HG03439 (cell line): ENCODE measurements around the gene DDX52.
"Not testable (repeated sequence)": the region's sequence is repeated elsewhere in the genome, so short reads cannot be mapped to it uniquely, and the experiment has no call there.

ENCODE experiments used
- ATAC-seq: cut with Tn5 transposase; IDR thresholded peaks from one replicate; pipeline ENCODE4 v1.9.1; 2021; ENCODE audit warnings: mild to moderate bottlenecking, moderate library complexity; ENCODE audit not compliant: unreplicated experiment

DDX52 gene

DNA sequence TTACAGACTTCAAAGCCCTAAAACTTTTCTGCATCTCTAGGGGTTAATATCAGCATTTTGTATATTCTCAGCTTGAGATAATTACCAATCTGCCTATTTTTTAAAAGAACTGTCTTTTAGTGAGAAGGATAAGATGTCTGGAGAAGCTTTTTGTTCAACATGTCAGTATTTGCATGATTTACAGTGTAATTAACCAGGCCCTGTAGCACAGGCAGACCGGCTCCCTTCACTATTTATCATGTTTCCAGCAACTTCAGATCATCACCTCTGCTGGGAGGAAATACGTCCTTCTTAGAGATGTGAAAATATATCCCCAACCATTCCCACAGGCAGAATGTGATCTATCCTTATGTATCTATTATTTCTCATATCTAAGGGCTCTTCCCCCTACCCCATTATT is 8.6 kb upstream of the DDX52 start:
- no peak for ATAC-seq

DNA sequence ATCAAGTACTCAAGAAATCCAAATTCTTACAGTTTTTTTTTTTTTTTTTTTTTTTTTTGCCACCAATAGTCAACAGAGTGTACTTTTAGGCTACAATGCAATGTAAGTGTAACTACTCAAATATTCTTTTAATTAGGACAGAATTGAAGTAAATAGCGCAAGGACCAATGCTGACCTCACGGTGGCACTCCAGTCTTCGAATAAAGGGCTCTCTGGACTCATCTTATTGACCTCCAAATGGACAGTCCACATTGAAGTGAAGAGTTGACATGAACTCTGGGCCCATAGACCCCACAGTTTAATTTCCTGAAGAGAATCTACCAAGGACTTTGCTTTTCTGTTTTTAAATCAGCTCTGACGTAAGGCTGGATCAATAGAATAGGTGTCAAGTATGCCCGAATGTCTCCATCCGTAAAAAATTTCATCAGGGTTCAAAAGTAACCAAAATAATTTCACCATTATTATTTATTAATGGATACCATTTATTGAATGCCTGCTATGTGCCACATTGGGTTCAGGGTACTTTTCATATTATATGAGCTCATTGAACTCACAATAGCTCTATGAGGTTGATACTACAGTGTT is 7.3 kb upstream of the DDX52 start:
- ATAC-seq: no peak

DNA sequence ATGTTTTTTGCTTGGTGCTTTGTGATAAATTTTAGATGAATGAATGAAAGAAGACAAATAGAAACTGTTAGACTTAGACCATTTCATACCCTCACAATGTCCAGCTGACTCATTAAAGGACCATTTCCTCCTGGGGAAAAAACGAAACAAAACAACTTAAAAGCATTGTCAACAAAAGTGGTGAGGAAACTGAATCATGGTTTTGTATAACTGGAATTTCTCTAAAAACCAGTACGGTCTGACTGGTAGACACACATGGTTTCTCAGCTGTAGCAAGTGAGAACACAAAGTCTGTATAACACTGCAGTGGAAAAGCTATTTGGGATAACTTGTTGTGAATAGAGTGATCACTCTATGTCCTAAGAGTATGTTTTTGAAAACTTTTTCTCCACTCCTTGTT is 5.3 kb upstream of the DDX52 start:
- no peak for ATAC-seq

DNA sequence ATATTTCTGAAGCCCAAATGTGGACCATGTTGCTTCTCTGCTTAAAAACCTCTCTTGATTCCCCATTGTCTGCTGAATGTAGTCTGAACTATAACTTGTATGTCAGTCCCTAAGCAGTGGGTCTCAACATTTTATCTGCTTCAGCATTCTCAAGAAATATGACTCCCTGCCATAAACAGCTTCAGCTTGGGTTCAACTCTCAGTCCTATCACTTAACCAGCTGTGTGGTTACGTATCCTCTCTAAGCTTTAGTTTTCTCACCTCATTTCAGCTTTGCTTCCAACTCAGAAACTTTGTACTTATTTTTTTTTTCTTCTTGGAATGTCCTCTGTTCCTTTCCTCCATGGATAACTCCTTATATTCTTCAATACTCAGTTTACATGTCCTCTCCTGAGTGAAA is 4.6 kb upstream of the DDX52 start:
- no peak for ATAC-seq

DNA sequence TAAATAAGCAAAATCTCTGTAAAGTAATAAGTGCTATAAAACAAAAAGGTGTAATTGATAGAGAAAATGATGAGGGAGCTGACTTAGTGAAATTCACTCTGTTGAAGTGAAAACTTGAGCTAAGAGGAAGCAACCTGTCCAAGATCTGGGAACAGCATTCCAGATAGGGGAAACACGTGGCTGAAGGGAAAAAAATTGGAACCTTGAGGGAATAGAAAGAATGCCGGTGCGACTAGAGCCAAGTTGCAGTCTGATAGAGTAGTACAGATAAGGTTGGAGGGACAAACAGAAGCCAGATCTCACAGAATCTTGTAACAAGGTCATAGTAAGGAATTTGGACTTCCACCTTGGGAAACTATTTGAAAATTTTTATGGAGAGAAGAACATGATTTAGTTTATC is 623 bp upstream of the DDX52 start:
- ATAC-seq: no peak

DNA sequence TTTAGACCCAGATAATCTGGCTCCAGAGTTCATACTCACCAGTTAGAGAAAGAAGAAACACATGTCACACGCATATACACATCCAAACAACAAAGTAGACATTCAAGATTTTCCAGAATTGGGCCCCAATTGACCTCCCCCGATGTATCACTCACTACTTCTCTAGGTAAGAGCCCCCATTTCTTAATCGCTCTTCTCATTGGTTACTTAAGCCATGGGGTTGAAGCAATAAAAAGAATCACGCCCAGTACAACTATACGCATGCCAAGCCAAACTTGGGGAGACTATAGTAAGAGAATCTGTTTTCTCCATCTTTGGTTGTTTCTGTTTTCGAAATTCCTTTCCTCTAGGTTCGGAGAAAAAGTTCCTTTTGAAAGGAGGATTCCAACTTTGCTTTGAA is 565 bp downstream of the DDX52 start:
- ATAC-seq: no peak

DNA sequence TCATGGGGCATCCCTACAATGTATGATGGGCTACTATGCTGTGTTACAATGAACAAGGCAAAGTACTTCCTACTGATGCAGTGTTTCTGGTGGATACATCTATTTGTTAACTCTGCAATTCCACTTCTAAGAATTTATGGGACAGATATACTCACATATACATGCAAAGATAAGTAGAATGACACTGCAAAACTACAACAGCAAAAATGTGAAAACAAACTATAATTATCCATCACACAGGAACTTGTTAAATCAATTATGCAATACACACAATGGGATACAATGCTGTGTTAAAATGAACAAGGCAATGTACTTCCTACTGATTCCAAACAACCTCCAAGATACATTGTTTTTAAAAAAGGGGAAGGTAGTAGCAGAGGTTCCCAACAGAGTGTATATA is 3.2 kb downstream of the DDX52 start:
- ATAC-seq: no peak

DNA sequence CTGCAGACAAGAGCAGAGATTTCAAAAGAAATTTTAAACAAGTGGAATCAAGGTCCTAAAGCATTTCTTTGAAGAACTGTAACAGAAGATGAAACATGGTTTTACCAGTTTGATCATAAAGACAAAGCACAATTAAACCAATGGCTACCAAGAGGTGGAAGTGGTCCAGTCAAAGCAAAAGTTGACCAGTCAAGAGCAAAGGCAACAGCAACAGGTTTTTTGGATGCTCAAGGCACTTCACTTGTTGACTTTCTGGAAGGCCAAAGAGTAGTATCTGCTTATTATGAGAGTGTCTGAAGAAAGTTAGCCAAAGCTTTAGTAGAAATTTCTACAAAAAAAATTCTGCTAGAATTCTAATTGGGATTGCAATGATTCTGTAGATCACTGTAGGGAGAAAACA is 5.3 kb downstream of the DDX52 start:
- no peak for ATAC-seq

DNA sequence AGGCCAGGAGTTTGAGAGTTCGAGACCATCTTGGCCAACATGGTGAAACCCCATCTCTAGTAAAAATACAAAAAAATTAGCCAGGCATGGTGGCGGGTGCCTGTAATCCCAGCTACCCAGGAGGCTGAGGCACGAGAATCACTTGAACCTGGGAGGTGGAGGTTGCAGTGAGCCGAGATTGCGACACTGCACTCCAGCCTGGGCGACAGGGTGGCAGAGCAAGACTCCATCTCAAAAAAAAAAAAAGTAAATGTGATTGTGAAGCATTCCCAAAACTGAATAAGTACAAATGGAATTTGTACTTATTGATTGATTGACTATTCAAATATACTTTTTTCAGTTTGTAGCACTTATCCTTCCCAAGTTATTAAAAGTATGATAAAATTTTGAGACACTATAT is 26.8 kb downstream of the DDX52 start:
- not testable (repeated sequence) for ATAC-seq

DNA sequence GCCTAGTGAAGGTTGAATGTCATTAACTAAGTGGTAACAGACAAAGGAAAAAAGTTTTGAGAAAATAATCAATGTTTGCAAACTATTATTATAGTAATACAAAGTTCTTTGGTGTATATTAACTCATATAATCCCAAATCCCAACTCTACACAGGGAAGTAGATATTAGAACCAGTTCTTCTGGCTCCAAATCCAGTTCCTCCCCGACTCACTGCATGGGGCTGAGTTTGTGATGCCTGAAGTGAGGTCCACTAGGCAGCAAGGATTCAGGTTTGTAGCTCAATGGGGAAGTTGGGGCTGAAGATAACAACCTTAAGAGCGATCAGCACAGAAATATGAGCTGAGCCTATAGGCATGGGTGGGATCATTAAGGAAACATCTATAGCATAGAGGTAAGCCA is 28.4 kb downstream of the DDX52 start:
- ATAC-seq: no peak

DNA sequence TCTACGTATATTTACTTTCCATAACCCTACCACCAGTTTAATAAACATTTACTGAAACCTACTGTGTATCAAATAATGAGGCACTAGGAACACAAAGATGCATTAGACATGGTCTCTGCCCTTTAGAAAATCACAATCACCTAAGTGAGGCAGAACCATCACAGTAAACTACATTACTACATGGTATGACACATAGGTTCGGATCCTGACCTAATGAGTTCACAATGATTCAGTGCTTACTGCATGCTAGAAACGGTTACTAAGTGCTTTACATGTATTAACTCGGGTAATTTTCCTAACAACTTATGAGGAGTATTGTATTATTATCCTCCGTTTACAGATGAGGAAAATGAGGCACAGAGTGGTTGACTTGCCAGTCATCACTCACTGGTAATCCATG is 28.9 kb downstream of the DDX52 start:
- ATAC-seq: no peak

DNA sequence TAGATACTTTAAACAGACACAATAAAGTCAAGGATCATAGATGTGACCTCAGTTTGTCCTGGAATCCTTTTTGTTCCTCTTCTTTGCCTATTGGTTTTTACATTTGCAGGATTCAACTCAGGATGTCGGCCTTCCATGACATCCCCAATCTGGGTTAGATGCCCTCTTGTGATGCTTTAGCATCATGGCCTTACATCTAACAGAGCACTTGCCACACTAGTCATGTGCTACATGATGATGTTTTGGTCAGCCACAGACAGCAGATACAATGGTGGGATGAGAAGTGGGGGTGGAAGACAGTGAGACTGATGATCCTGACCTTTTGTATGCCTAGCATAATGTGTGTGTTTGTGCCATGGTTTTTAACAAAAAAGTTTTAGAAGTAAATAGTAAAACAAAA is 32.3 kb downstream of the DDX52 start:
- no peak for ATAC-seq

DNA sequence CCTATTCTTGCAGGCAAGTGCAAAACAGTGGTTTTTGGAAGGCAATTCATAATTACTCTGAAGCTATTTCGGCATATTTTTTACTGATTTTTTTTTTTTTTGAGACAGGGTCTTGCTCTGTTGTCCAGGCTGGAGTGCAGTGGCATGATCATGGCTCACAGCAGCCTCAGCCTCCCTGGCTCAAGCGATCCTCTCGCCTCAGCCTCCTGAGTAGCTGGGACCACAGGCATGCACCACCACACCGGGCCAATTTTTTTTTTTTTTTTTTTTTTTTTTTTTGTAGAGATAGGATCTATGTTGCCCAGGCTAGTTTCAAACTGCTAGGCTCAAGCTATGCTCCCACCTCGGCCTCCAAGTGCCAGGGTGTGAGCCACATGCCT is 33.2 kb downstream of the DDX52 start:
- not testable (repeated sequence) for ATAC-seq

DNA sequence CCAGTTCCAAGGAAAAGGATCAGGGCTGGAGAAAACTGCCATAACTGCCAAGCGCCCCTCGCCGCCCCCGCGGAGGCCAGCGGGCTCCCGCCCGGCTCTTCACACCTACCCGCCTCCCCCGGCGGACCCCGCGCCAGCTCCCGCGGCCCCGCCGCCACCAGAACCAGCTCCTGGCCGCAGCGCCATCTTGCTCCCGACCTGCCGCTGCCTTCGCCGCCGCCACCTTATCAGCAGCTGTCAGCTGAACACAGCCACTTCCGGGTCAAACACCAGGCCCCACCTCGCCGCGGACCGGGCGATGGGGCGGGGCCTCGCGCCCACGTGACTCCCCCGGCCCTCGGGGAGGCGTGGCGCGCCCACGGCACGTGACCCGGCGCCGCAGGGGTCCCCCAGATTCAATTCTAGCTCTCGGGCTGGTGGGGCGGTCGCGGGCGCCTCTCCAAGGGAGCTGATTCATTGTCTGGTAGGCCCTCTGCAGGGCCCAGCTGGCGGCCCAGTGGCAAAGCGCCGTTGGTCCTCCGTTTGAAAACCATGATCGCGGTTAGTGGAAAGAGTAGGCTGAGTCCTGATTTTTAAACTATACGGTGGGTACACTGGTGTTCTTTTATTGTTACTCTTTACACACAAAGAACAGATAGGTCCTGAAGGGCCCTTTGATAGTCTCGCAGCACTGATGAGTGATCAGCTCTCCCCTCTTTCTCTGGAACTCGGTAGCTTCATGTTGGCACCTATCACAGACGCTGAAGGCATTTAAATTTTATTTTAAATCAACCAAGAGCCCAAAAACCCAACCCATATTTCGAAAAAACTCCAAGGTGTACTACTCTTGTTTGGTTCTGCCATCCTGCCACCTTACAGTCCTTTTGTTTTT is 33.8 kb downstream of the DDX52 start, which contains the start of gene SYNRG:
SYNRG (minus strand) TSS at position 249 of the 871 bp plus-strand sequence; CDS start at position 186, 63 bp downstream.
- ATAC-seq: peak; percentile 91

DNA sequence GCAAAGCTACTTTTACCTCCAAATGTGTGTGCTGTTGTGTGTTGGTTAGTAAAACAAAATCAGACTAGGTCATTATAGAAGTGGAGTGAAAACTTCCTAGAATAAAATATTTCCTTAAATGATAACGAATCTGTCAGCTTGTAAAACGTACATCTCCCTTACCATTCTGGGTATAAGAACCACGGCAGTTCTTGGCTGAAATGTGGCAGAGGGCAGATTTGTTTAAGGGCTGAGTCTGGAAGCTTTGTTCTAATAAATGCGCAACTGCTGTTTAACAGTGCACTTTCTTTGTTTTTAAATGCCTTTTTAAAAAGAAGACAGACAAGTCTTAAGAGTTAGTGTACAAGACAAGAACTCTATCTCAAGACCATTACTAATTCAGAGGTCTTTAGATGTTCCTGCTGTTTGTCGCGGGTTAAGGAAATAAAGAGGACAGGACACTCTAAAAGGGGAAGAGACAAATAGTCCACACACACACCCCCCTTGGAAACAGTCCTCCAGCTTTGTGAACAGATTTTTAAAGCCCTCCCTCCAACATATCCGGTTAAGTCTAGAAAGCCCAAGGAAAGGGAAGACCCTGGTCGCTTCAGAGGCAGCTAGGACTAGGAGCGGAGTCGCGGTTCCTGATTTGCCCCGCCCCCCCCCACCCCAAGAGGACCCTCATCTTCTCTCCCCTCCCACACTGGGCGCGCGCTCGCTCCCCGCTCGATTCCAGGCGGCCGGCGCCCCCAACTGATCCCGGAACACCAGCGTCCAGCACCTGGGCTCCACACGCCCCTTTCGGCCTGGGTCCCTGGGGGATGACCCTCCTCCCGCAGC is 34.7 kb downstream of the DDX52 start:
- ATAC-seq: peak; percentile 39

DNA sequence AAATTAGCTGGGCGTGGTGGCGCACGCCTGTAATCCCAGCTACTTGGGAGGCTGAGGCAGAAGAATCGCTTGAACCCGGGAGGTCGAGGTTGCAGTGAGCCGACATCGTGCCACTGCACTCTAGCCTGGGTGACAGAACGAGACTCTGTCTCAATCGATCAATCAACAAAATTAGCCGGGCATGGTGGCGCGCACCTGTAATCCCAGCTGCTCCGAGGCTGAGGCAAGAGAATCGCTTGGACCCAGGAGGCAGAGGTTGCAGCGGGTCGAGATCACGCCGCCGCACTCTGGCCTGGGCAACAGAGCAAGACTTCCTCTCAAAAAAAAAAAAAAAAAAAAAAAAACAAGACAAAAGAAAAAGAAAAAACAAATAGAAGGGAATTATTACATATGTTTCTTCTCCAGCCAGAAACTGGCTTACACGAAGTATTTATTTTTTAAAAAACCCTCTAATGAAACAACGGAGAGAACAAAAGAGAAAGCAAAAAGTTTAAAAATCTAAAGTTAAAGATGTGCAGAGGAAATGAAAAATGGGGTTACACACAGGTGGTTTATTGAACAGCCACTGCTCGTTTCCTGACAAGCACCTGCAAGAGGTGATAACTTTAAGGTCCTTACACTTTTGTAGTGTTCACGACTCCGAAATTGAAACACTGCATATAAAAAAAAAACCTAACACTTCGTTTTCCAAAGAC is 35.5 kb downstream of the DDX52 start:
- no peak for ATAC-seq

DNA sequence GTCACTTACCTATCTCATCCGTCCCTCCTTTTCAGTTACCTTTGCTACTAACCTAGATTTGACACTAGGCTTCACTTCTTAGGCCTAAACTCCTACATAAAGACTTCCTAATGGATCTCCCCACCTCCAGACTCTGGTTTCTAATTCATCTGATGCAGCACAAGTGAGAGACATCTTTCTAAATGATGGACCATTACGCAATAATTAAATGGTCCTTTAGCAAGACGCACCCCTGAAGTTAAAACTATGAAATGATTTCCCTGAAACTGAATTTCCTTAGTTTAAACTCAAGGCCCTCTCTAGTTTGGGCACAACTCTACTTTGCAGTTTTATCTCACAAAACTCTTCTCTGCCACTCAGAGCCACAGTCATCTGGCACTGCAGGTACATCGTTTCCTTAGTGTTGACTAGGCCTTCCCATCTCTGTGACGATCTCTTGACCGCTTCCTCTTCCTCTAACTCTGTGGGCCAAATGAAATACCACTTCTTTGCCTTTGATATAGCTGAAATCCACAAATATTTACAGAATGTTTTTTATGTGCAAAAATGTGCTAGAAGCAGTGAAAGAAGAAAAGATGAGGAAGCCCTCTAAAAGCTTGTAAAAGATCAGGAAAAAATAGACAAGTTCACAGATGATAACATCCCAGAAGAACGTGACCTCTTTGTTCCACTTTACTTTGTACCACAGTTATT is 37.3 kb downstream of the DDX52 start:
- no peak for ATAC-seq

DNA sequence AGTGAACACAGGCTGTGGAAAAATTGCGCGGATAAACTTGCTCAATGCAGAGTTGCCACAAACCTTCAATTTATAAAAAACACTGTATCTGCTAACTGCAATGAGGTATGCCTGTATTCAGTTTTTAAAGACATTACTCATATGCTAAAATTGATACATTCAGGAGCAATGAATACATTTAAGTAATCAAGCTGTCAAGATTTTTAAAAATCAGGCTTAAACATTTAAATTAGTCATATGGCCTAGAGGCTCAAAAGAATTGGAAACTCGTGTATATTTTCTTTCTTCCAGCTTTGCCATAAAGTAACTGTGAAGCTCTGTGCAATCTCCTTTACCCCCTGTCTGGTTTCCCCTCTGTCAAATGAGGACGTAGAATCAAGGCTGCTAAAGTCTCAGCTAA is 38.2 kb downstream of the DDX52 start:
- ATAC-seq: no peak

DNA sequence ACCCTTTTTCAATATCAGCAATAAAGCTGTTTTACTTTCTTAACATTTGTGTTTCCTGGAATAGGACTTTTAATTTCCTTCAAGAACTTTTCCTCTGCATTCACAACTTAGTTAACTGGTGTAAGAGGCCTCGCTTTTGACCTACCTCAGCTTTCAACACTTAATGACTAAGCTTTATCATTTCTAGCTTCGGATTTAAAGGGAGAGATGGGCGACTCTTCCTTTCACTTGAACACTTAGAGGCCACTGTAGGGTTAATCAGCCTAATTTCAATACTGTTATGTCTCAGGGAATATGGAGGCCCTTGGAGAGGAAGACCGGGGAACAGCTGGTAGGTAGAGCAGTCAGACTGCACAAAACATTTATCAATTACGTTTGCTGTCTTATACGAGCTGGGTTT is 38.7 kb downstream of the DDX52 start:
- no peak for ATAC-seq

DNA sequence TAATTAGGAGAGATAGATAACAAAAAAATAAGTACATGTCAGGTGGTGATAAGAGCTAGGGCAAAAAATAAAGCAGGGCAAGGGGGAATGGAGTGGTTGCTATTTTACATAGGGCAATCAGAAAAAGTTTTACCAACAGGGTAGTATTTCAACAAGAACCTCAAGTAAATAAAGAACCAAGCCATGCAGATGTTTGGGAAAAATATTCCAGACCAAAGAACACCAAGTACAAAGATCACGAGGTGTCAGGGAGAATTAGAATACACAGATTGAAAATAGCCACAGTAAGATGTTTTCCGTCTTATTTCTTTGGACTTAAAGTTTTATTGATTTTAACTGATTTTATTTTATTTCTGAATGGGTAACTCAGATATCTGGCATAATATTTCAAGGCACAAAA is 45.1 kb downstream of the DDX52 start:
- ATAC-seq: no peak

DNA sequence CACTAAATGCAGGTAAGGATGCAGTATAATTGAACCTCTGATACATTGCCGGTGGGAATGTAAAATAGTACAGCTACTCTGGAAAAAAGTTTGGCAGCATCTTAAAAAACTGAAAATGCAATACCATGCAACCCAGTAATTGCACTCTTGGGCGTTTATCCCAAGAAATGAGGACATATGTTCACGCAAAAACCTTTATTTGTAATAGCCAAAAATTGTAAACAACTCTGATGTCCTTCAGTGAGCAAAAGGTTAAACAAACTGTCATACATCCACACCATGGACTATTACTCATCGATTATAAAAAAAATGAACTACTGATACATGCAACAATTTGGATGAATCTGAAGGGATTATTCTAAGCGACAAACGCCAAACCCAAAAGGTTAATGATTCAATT is 51.0 kb downstream of the DDX52 start:
- no peak for ATAC-seq
